A549 (cell line): ENCODE measurements around the gene MRPL53. TPM values are rescaled to one million over a fixed set of nuclear protein-coding genes. Genes with fewer than 3 reads are reported as not detected.

Experiments used
- ATAC-seq, 2 experiments: fragments of 200-7000 bp in 1 of 2; fragments of >200 bp in 1 of 2; cut with Nextera tagmentation in 1 of 2; cut with Tn5 transposase in 1 of 2; 3 replicates each; pipeline versions ENCODE4 v1.8.0 to v1.9.1; 2018 to 2020; ENCODE audit warnings: mild to moderate bottlenecking in 1 of 2, moderate library complexity in 1 of 2
- CTCF ChIA-PET: fragments of 300-600 bp; sonication (Branson Sonifier 250); formaldehyde crosslinking; extraction: SDS; loops from one replicate; lab custom pipeline; 2021; ENCODE audit warnings: antibody characterized with exemption, inconsistent platforms; lab: Yijun Ruan, JAX
- POLR2A ChIA-PET: fragments of 350-600 bp; formaldehyde crosslinking; extraction: SDS; loops from one replicate; lab custom pipeline; 2021; ENCODE audit warnings: antibody characterized with exemption, inconsistent platforms; lab: Yijun Ruan, JAX
- DNase-seq, 2 experiments: peaks; one replicate each; pipeline versions ENCODE4 v3.0.0 to v3.0.0-alpha.2; 2011 to 2016; ENCODE audit warnings: low read depth in 1 of 2, low spot score in 1 of 2
- FAIRE-seq: peaks from 2 replicates; lab custom pipeline; 2011; peaks lifted over from hg19 to GRCh38; lab: Jason Lieb, UNC
- H3K27ac ChIP-seq, 2 experiments: fragments of >200 bp; sonication (Bioruptor Twin); formaldehyde crosslinking; 3 replicates each; pipeline ENCODE4 v1.5.1; 2016 to 2017
- H3K4me1 ChIP-seq: fragments of >200 bp; sonication (Bioruptor Twin); formaldehyde crosslinking; 3 replicates; pipeline ENCODE4 v1.6.1; 2016
- H3K4me2 ChIP-seq: fragments of >200 bp; sonication (Bioruptor Twin); formaldehyde crosslinking; 3 replicates; pipeline ENCODE4 v1.6.1; 2016
- H3K4me3 ChIP-seq: fragments of >200 bp; sonication (Bioruptor Twin); formaldehyde crosslinking; 3 replicates; pipeline ENCODE4 v1.5.1; 2016
- H3K9me3 ChIP-seq: fragments of >200 bp; sonication (Bioruptor Twin); formaldehyde crosslinking; 3 replicates; pipeline ENCODE4 v1.6.1; 2016
- ELK1 ChIP-seq: fragments of 150-350 bp; IDR thresholded peaks from 2 replicates; pipeline ENCODE4 v1.6.1; 2014; ENCODE audit warnings: low read depth, mild to moderate bottlenecking, low read length
- EP300 ChIP-seq, 2 experiments: fragments of >200 bp; sonication (Bioruptor Twin); formaldehyde crosslinking; IDR thresholded peaks; 2 replicates in 1 of 2; 3 replicates in 1 of 2; pipeline ENCODE4 v1.6.1; 2016 to 2017
- FOSB ChIP-seq: fragments of 250-450 bp; sonication (Bioruptor Pico); IDR thresholded peaks from 2 replicates; pipeline ENCODE4 v1.5.0; 2020; ENCODE audit warnings: mild to moderate bottlenecking, moderate library complexity
- FOXS1 ChIP-seq: fragments of 250-450 bp; sonication (Bioruptor Pico); IDR thresholded peaks from 2 replicates; pipeline ENCODE4 v1.5.0; 2020; ENCODE audit warnings: mild to moderate bottlenecking, moderate library complexity
- GATA3 ChIP-seq: IDR thresholded peaks from 2 replicates; pipeline ENCODE4 v1.6.1; 2012; ENCODE audit warnings: borderline replicate concordance
- HOXA7 ChIP-seq: fragments of 250-450 bp; sonication (Bioruptor Pico); IDR thresholded peaks from 2 replicates; pipeline ENCODE4 v1.5.0; 2020; ENCODE audit warnings: mild to moderate bottlenecking, moderate library complexity
- KDM1A ChIP-seq: fragments of 200-600 bp; sonication (generic); IDR thresholded peaks from 2 replicates; pipeline ENCODE4 v1.6.1; 2016; ENCODE audit warnings: low read depth, mild to moderate bottlenecking
- KDM5A ChIP-seq: fragments of 200-600 bp; sonication (generic); IDR thresholded peaks from 2 replicates; pipeline ENCODE4 v1.6.1; 2016; ENCODE audit warnings: antibody characterized with exemption, mild to moderate bottlenecking
- MAZ ChIP-seq: fragments of 150-350 bp; IDR thresholded peaks from 2 replicates; pipeline ENCODE4 v1.6.1; 2014; ENCODE audit warnings: antibody characterized with exemption, low read depth, low read length, borderline replicate concordance
- MYC ChIP-seq: IDR thresholded peaks from 2 replicates; pipeline ENCODE4 v1.6.1; 2012; ENCODE audit warnings: mild to moderate bottlenecking, inconsistent platforms, low read length, improper control_type of control experiment, borderline replicate concordance
- NR3C1 ChIP-seq: fragments of >200 bp; sonication (Bioruptor Twin); formaldehyde crosslinking; IDR thresholded peaks from 3 replicates; pipeline ENCODE4 v1.6.1; 2017
- PBX3 ChIP-seq: IDR thresholded peaks from 2 replicates; pipeline ENCODE4 v1.6.1; 2012
- PHF8 ChIP-seq: fragments of 200-600 bp; sonication (generic); IDR thresholded peaks from 2 replicates; pipeline ENCODE4 v1.6.1; 2016; ENCODE audit warnings: low read depth, mild to moderate bottlenecking, antibody characterized with exemption, moderate library complexity, borderline replicate concordance
- POLR2AphosphoS2 ChIP-seq: conservative IDR thresholded peaks from 2 replicates; pipeline ENCODE4 v1.6.1; 2012; ENCODE audit warnings: low read length, improper control_type of control experiment, inconsistent platforms
- RCOR1 ChIP-seq: fragments of 150-350 bp; IDR thresholded peaks from 2 replicates; pipeline ENCODE4 v1.6.1; 2014; ENCODE audit warnings: antibody characterized with exemption, low read length, low read depth
- RFX5 ChIP-seq: fragments of 450-650 bp; IDR thresholded peaks from 2 replicates; pipeline ENCODE4 v1.7.1; 2014; ENCODE audit warnings: antibody characterized with exemption, mild to moderate bottlenecking, moderate library complexity
- TP53 ChIP-seq: fragments of 250-450 bp; sonication (Bioruptor Pico); IDR thresholded peaks from 2 replicates; pipeline ENCODE4 v1.5.0; 2021; ENCODE audit warnings: mild to moderate bottlenecking, moderate library complexity
- USF2 ChIP-seq: fragments of 450-650 bp; IDR thresholded peaks from 2 replicates; pipeline ENCODE4 v1.6.1; 2014; ENCODE audit warnings: antibody characterized with exemption
- ZFP36 ChIP-seq: fragments of 450-650 bp; IDR thresholded peaks from 2 replicates; pipeline ENCODE4 v1.6.1; 2014; ENCODE audit warnings: borderline replicate concordance; ENCODE audit not compliant: partially characterized antibody
- ZSCAN20 ChIP-seq: fragments of 250-450 bp; sonication (Bioruptor Pico); IDR thresholded peaks from 2 replicates; pipeline ENCODE4 v1.8.0; 2022; ENCODE audit warnings: mild to moderate bottlenecking, moderate library complexity
- WGBS: methylation state at CpG from one replicate; pipeline ENCODE4 v1.1.6; 2017; ENCODE audit errors: missing lambda C conversion rate; 5-methylcytosine and 5-hydroxymethylcytosine counted together
- polyA plus RNA-seq, 4 experiments: library from polyadenylated mRNA; depleted of rRNA in 3 of 4; stranded (reverse); fragments of >200 nt; fragmentation: RNase III in 1 of 4; extraction: RNeasy Plus Mini Kit Qiagen cat#74134 plus additional on column Dnase treatment in 1 of 4; gene quantifications; 2 replicates in 3 of 4; 3 replicates in 1 of 4; pipeline ENCODE4 v1.2.3, GENCODE V29; 2011 to 2017
- TF ChIP-seq, protein P1 (sequence below): fragments of 250-450 bp; sonication (Bioruptor Pico); IDR thresholded peaks from 2 replicates; pipeline ENCODE4 v1.5.0; 2021; ENCODE audit warnings: mild to moderate bottlenecking, moderate library complexity, borderline replicate concordance
- TF ChIP-seq, protein P2 (sequence below): fragments of >200 bp; sonication (Bioruptor Twin); formaldehyde crosslinking; IDR thresholded peaks from 3 replicates; pipeline ENCODE4 v1.6.1; 2016

Gene MRPL53
- polyA plus RNA-seq, 2 of the 4 experiments (the other 2 are of a cell fraction): 68.8 to 229 TPM

- peaks cover 8% of the 10 kb centered on the region; the same call in 1 of the 3 replicates for H3K4me1 ChIP-seq
- no peak overlapping the region for H3K4me3 ChIP-seq
- FAIRE-seq: no peak
- ATAC-seq: no peak
- no peaks in the 10 kb centered on the region for H3K9me3 ChIP-seq
- WGBS: 83% methylated on average over 11 of the region's 11 CpGs
- ChIA-PET POLR2A (interaction anchor here (2.5 kb wide), 1 partner anchor 9 kb away, joined by 11 read pairs; no protein-coding TSS in a partner anchor), CTCF (interaction anchor here (1.0 to 1.4 kb wide), 3 partner anchors 9 to 95 kb away, joined by 3 to 4 read pairs (median 3); no protein-coding TSS in a partner anchor)
- TF ChIP-seq KDM5A (no peak), EP300 (IDR thresholded peaks at IDR 0.05) (no peak), USF2 (no peak), MYC (no peak), ZFP36 (no peak), FOXS1 (CRISPR knock-in tag) (no peak), GATA3 (no peak), TP53 (CRISPR knock-in tag) (no peak), RFX5 (no peak), FOSB (no peak), PHF8 (no peak), KDM1A (no peak), POLR2AphosphoS2 (no peak), NR3C1 (no peak), ZSCAN20 (CRISPR knock-in tag) (no peak), RCOR1 (no peak)
- TF ChIP-seq, protein P1, sequence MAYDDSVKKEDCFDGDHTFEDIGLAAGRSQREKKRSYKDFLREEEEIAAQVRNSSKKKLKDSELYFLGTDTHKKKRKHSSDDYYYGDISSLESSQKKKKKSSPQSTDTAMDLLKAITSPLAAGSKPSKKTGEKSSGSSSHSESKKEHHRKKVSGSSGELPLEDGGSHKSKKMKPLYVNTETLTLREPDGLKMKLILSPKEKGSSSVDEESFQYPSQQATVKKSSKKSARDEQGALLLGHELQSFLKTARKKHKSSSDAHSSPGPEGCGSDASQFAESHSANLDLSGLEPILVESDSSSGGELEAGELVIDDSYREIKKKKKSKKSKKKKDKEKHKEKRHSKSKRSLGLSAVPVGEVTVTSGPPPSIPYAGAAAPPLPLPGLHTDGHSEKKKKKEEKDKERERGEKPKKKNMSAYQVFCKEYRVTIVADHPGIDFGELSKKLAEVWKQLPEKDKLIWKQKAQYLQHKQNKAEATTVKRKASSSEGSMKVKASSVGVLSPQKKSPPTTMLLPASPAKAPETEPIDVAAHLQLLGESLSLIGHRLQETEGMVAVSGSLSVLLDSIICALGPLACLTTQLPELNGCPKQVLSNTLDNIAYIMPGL (CRISPR knock-in tag): no peak
- no peak for DNase-seq
- H3K4me2 ChIP-seq: no peak overlapping the region
- H3K27ac ChIP-seq: no peak overlapping the region
Measured at GRCh38 chr2:74430502-74430901, 42.0 kb downstream of the MRPL53 start.

- no peak overlapping the region for H3K4me3 ChIP-seq
- peaks cover 8% of the 10 kb centered on the region; the same call in 1 of the 3 replicates for H3K4me1 ChIP-seq
- ATAC-seq (no peak; a peak in 1 of 6 replicates), DNase-seq (no peak), FAIRE-seq (no peak)
- ChIA-PET CTCF (interaction anchor here (0.9 to 1.4 kb wide), 4 partner anchors 10 to 92 kb away, joined by 3 to 5 read pairs (median 3); no protein-coding TSS in a partner anchor), POLR2A (interaction anchor here (2.5 kb wide), 1 partner anchor 10 kb away, joined by 11 read pairs; no protein-coding TSS in a partner anchor)
- TF ChIP-seq MAZ (no peak), PBX3 (no peak), HOXA7 (CRISPR knock-in tag) (no peak), ELK1 (no peak), ZSCAN20 (CRISPR knock-in tag) (no peak)
- TF ChIP-seq, protein P2, sequence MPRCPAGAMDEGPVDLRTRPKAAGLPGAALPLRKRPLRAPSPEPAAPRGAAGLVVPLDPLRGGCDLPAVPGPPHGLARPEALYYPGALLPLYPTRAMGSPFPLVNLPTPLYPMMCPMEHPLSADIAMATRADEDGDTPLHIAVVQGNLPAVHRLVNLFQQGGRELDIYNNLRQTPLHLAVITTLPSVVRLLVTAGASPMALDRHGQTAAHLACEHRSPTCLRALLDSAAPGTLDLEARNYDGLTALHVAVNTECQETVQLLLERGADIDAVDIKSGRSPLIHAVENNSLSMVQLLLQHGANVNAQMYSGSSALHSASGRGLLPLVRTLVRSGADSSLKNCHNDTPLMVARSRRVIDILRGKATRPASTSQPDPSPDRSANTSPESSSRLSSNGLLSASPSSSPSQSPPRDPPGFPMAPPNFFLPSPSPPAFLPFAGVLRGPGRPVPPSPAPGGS: no peak
- 88% methylated on average over 18 of the region's 18 CpGs for WGBS
- no peak overlapping the region for H3K4me2 ChIP-seq
- no peak overlapping the region for H3K27ac ChIP-seq
- H3K9me3 ChIP-seq: no peaks in the 10 kb centered on the region
Measured at GRCh38 chr2:74429487-74430451, 42.7 kb downstream of the MRPL53 start.
